WTC11 (cell line): ENCODE results near the gene LRRC14B. TPM values are rescaled to one million over a fixed set of nuclear protein-coding genes. Genes with fewer than 3 reads are reported as not detected.

Experiments used
- ATAC-seq: fragments of 200-7000 bp; cut with Tn5 transposase; 2 replicates; pipeline ENCODE4 v1.10.0; 2021; ENCODE audit warnings: mild to moderate bottlenecking, moderate library complexity
- CTCF ChIA-PET: fragments of 300-600 bp; sonication (Branson Sonifier 250); formaldehyde crosslinking; loops from one replicate; lab custom pipeline; 2021; ENCODE audit warnings: antibody characterized with exemption; lab: Charles Lee
- POLR2A ChIA-PET: fragments of 350-600 bp; sonication (Branson Sonifier 250); formaldehyde crosslinking; loops from one replicate; lab custom pipeline; 2021; ENCODE audit warnings: antibody characterized with exemption; lab: Charles Lee
- DNase-seq: peaks from one replicate; pipeline ENCODE4 v3.0.0; 2021; ENCODE audit warnings: low spot score
- H3K27ac Mint-ChIP-seq: 2 replicates; pipeline ENCODE4 v1.8.0; 2021; ENCODE audit warnings: mixed read lengths
- H3K27me3 Mint-ChIP-seq: 2 replicates; pipeline ENCODE4 v1.8.0; 2021; ENCODE audit warnings: low read depth, mild to moderate bottlenecking, moderate library complexity, mixed read lengths
- H3K36me3 Mint-ChIP-seq: 2 replicates; pipeline ENCODE4 v1.8.0; 2021; ENCODE audit warnings: mixed read lengths
- H3K4me1 Mint-ChIP-seq: 2 replicates; pipeline ENCODE4 v1.8.0; 2022; ENCODE audit warnings: mixed read lengths
- H3K4me3 Mint-ChIP-seq: 2 replicates; pipeline ENCODE4 v1.8.0; 2021; ENCODE audit warnings: mild to moderate bottlenecking, moderate library complexity, mixed read lengths
- H3K9me3 Mint-ChIP-seq: 2 replicates; pipeline ENCODE4 v1.8.0; 2021; ENCODE audit warnings: mixed read lengths
- ARID4B ChIP-seq: sonication (generic); formaldehyde crosslinking; IDR thresholded peaks from 2 replicates; pipeline ENCODE4 v1.8.0; 2023; ENCODE audit warnings: missing genetic modification reagents, mild to moderate bottlenecking, borderline replicate concordance
- CBFB ChIP-seq: sonication (generic); formaldehyde crosslinking; IDR thresholded peaks from 2 replicates; pipeline ENCODE4 v1.8.1; 2022; ENCODE audit warnings: mild to moderate bottlenecking, low read depth, missing genetic modification reagents
- CDX4 ChIP-seq: fragments of 250-450 bp; sonication (Bioruptor Pico); IDR thresholded peaks from 2 replicates; pipeline ENCODE4 v1.9.0; 2021; ENCODE audit warnings: moderate library complexity, mild to moderate bottlenecking, inconsistent platforms, borderline replicate concordance
- CREM ChIP-seq: sonication (generic); formaldehyde crosslinking; IDR thresholded peaks from 2 replicates; pipeline ENCODE4 v1.8.1; 2022; ENCODE audit warnings: mild to moderate bottlenecking, missing genetic modification reagents, moderate library complexity
- ELF4 ChIP-seq: sonication (generic); formaldehyde crosslinking; IDR thresholded peaks from 2 replicates; pipeline ENCODE4 v1.8.1; 2022; ENCODE audit warnings: low read depth, mild to moderate bottlenecking, moderate library complexity, missing genetic modification reagents
- ERG ChIP-seq: fragments of 250-450 bp; sonication (Bioruptor Pico); IDR thresholded peaks from 2 replicates; pipeline ENCODE4 v1.8.0; 2021; ENCODE audit warnings: mild to moderate bottlenecking
- ESRRA ChIP-seq: sonication (generic); formaldehyde crosslinking; IDR thresholded peaks from 2 replicates; pipeline ENCODE4 v1.8.1; 2022; ENCODE audit warnings: mild to moderate bottlenecking, missing genetic modification reagents, borderline replicate concordance
- ETV6 ChIP-seq: sonication (generic); formaldehyde crosslinking; IDR thresholded peaks from 2 replicates; pipeline ENCODE4 v1.8.1; 2022; ENCODE audit warnings: mild to moderate bottlenecking, missing genetic modification reagents
- HMGA2 ChIP-seq: fragments of 250-450 bp; sonication (Bioruptor Pico); IDR thresholded peaks from 2 replicates; pipeline ENCODE4 v1.4.0; 2021; ENCODE audit warnings: mild to moderate bottlenecking, moderate library complexity
- HMGXB4 ChIP-seq: sonication (generic); formaldehyde crosslinking; IDR thresholded peaks from 2 replicates; pipeline ENCODE4 v1.8.1; 2023; ENCODE audit warnings: mild to moderate bottlenecking, moderate library complexity, missing genetic modification reagents
- MYBL2 ChIP-seq: sonication (generic); formaldehyde crosslinking; IDR thresholded peaks from 2 replicates; pipeline ENCODE4 v1.8.1; 2023; ENCODE audit warnings: mild to moderate bottlenecking, moderate library complexity, missing genetic modification reagents
- NFATC4 ChIP-seq: fragments of 250-450 bp; sonication (Bioruptor Pico); IDR thresholded peaks from 2 replicates; pipeline ENCODE4 v1.9.0; 2021; ENCODE audit warnings: mild to moderate bottlenecking
- PRRX2 ChIP-seq: fragments of 250-450 bp; sonication (Bioruptor Pico); IDR thresholded peaks from 2 replicates; pipeline ENCODE4 v1.8.0; 2021; ENCODE audit warnings: mild to moderate bottlenecking
- RELA ChIP-seq: sonication (generic); formaldehyde crosslinking; IDR thresholded peaks from 2 replicates; pipeline ENCODE4 v1.8.1; 2022; ENCODE audit warnings: missing genetic modification reagents, mild to moderate bottlenecking, borderline replicate concordance
- ZNF281 ChIP-seq: sonication (generic); formaldehyde crosslinking; IDR thresholded peaks from 2 replicates; pipeline ENCODE4 v1.8.0; 2023; ENCODE audit warnings: mild to moderate bottlenecking, missing genetic modification reagents
- ZNF425 ChIP-seq: fragments of 250-450 bp; sonication (Bioruptor Pico); conservative IDR thresholded peaks from 2 replicates; pipeline ENCODE4 v1.9.0; 2021; ENCODE audit warnings: mild to moderate bottlenecking
- ZNF671 ChIP-seq: fragments of 250-450 bp; sonication (Bioruptor Pico); IDR thresholded peaks from 2 replicates; pipeline ENCODE4 v1.8.0; 2021; ENCODE audit warnings: mild to moderate bottlenecking
- total RNA-seq: library from RNA; stranded (reverse); gene quantifications from 3 replicates; pipeline ENCODE4 v1.2.3, GENCODE V29; 2021

The LRRC14B gene
- total RNA-seq, 1 experiment from 2014 or later, result not detected

- Mint-ChIP-seq H3K36me3 (peaks cover 73% of the 10 kb centered on the region), H3K4me1 (no peaks in the 10 kb centered on the region)
- no peak for ATAC-seq
Measured at GRCh38 chr5:144941-145340, 46.4 kb upstream of the LRRC14B start.

GRCh38 chr5:145585-146323 is 45.5 kb upstream of the LRRC14B start:
- no peaks in the 10 kb centered on the region for H3K4me1 Mint-ChIP-seq
- peaks cover 81% of the 10 kb centered on the region for H3K36me3 Mint-ChIP-seq
- TF ChIP-seq CDX4 (CRISPR knock-in tag), result no peak
- TF ChIP-seq CBFB (CRISPR knock-in tag), result no peak
- TF ChIP-seq HMGXB4 (CRISPR knock-in tag), result no peak
- no peak for TF ChIP-seq NFATC4
- TF ChIP-seq ELF4 (CRISPR knock-in tag), result no peak
- TF ChIP-seq ETV6 (CRISPR knock-in tag), result no peak
- TF ChIP-seq PRRX2 (CRISPR knock-in tag), result no peak
- no peak for TF ChIP-seq ZNF671 (CRISPR knock-in tag)
- TF ChIP-seq ZNF281 (CRISPR knock-in tag), result no peak
- no peak for TF ChIP-seq HMGA2 (CRISPR knock-in tag)
- ATAC-seq, result no peak
- no peak for DNase-seq
- no peaks in the 10 kb centered on the region; the same call in 1 of the 2 replicates for H3K27me3 Mint-ChIP-seq
- CTCF ChIA-PET, result no interaction called here
- POLR2A ChIA-PET, result no interaction called here
- no peak overlapping the region for H3K27ac Mint-ChIP-seq
- no peak overlapping the region for H3K4me3 Mint-ChIP-seq
- H3K9me3 Mint-ChIP-seq, result peaks cover 23% of the 10 kb centered on the region

More at GRCh38 chr5:144941-145340, 46.4 kb upstream of the LRRC14B start:
- H3K9me3 Mint-ChIP-seq, result peaks cover 23% of the 10 kb centered on the region
- H3K27ac Mint-ChIP-seq, result no peak overlapping the region
- POLR2A ChIA-PET, result no interaction called here
- H3K27me3 Mint-ChIP-seq, result no peaks in the 10 kb centered on the region; the same call in 1 of the 2 replicates
- CTCF ChIA-PET, result no interaction called here
- H3K4me3 Mint-ChIP-seq, result no peak overlapping the region
- no peak for TF ChIP-seq ARID4B (CRISPR knock-in tag)
- DNase-seq, result no peak

- Mint-ChIP-seq H3K36me3 (peaks cover 80% of the 10 kb centered on the region), H3K4me3 (no peak overlapping the region), H3K4me1 (no peaks in the 10 kb centered on the region), H3K27me3 (no peaks in the 10 kb centered on the region; the same call in 1 of the 2 replicates), H3K27ac (no peak overlapping the region), H3K9me3 (peaks cover 23% of the 10 kb centered on the region)
- DNase-seq, result no peak
- no peak for ATAC-seq
- CTCF ChIA-PET, result no interaction called here
- POLR2A ChIA-PET, result no interaction called here
- TF ChIP-seq RELA (CRISPR knock-in tag) (no peak), ZNF425 (CRISPR knock-in tag) (no peak), ESRRA (no peak), HMGA2 (CRISPR knock-in tag) (no peak), CREM (CRISPR knock-in tag) (no peak), MYBL2 (CRISPR knock-in tag) (no peak), ERG (CRISPR knock-in tag) (no peak)
Measured at GRCh38 chr5:147751-148150, 43.5 kb upstream of the LRRC14B start.
